ENCODE measurements around the gene PRTG.

- TF ChIP-seq EZH2phosphoT487 (IDR thresholded peaks at IDR 0.05; ENCODE audit: insufficient read depth, low read depth) (no peak), EZH2 (IDR thresholded peaks at IDR 0.05; ENCODE audit: insufficient read depth, poor library complexity, severe bottlenecking) (no peak)
These were observed 23.7 kb upstream of the PRTG start for GRCh38 chr15:55766676-55767075.

Measured in GM23248 (cell line).